ENCODE results near the gene INPP4B.

Gene INPP4B

GRCh38 chr4:142164767-142165500, 681.2 kb downstream of the INPP4B start:
- DNase-seq (ENCODE audit: low read depth in 2 of 2, low spot score in 1 of 2) = no peak

GRCh38 chr4:142161086-142161485, 685.0 kb downstream of the INPP4B start:
- DNase-seq (ENCODE audit: low read depth in 2 of 2, low spot score in 1 of 2) = no peak

GRCh38 chr4:142160509-142160908, 685.6 kb downstream of the INPP4B start:
- DNase-seq (ENCODE audit: low read depth in 2 of 2, low spot score in 1 of 2) = no peak

- no peak for DNase-seq (ENCODE audit: low read depth in 2 of 2, low spot score in 1 of 2)
These were observed 687.1 kb downstream of the INPP4B start for GRCh38 chr4:142158980-142159379.

GRCh38 chr4:142156256-142156655, 689.8 kb downstream of the INPP4B start:
- DNase-seq (ENCODE audit: low read depth in 2 of 2, low spot score in 1 of 2) = no peak

GRCh38 chr4:142155347-142155746, 690.8 kb downstream of the INPP4B start:
- no peak for DNase-seq (ENCODE audit: low read depth in 2 of 2, low spot score in 1 of 2)

GRCh38 chr4:142150483-142150882, 695.6 kb downstream of the INPP4B start:
- DNase-seq (ENCODE audit: low read depth in 2 of 2, low spot score in 1 of 2) = no peak

GRCh38 chr4:142144813-142145212, 701.3 kb downstream of the INPP4B start:
- no peak for DNase-seq (ENCODE audit: low read depth in 2 of 2, low spot score in 1 of 2)

GRCh38 chr4:142142366-142143054, 703.6 kb downstream of the INPP4B start:
- DNase-seq (ENCODE audit: low read depth in 2 of 2, low spot score in 1 of 2) = no peak

- no peak for DNase-seq (ENCODE audit: low read depth in 2 of 2, low spot score in 1 of 2)
These were observed 704.9 kb downstream of the INPP4B start for GRCh38 chr4:142141224-142141623.

- no peak for DNase-seq (ENCODE audit: low read depth in 2 of 2, low spot score in 1 of 2)
These were observed 715.4 kb downstream of the INPP4B start for GRCh38 chr4:142130666-142131065.

GRCh38 chr4:142129931-142130330, 716.2 kb downstream of the INPP4B start:
- DNase-seq (ENCODE audit: low read depth in 2 of 2, low spot score in 1 of 2) = no peak

GRCh38 chr4:142129473-142129872, 716.6 kb downstream of the INPP4B start:
- DNase-seq (ENCODE audit: low read depth in 2 of 2, low spot score in 1 of 2) = no peak

GRCh38 chr4:142128529-142128928, 717.6 kb downstream of the INPP4B start:
- no peak for DNase-seq (ENCODE audit: low read depth in 2 of 2, low spot score in 1 of 2)

GRCh38 chr4:142126890-142127497, 719.1 kb downstream of the INPP4B start:
- peak; percentile 7 to 29 for DNase-seq (ENCODE audit: low read depth in 2 of 2, low spot score in 1 of 2)

GRCh38 chr4:142124874-142125273, 721.2 kb downstream of the INPP4B start:
- no peak for DNase-seq (ENCODE audit: low read depth in 2 of 2, low spot score in 1 of 2)

- no peak for DNase-seq (ENCODE audit: low read depth in 2 of 2, low spot score in 1 of 2)
These were observed 724.4 kb downstream of the INPP4B start for GRCh38 chr4:142121448-142122350.

GRCh38 chr4:142120921-142121320, 725.2 kb downstream of the INPP4B start:
- DNase-seq (ENCODE audit: low read depth in 2 of 2, low spot score in 1 of 2) = no peak

- no peak for DNase-seq (ENCODE audit: low read depth in 2 of 2, low spot score in 1 of 2)
These were observed 733.6 kb downstream of the INPP4B start for GRCh38 chr4:142112451-142112850.

- DNase-seq (ENCODE audit: low read depth in 2 of 2, low spot score in 1 of 2) = no peak
These were observed 736.0 kb downstream of the INPP4B start for GRCh38 chr4:142110136-142110535.

GRCh38 chr4:142104041-142104440, 742.1 kb downstream of the INPP4B start:
- DNase-seq (ENCODE audit: low read depth in 2 of 2, low spot score in 1 of 2) = no peak

Measured in stimulated activated CD8-positive, alpha-beta memory T cell treated with anti-CD3 and anti-CD28 coated beads, Interleukin-4, amount 100 ng/mL, for 1 hour (primary cell).